ENCODE data around the gene CETP.
A peak's percentile ranks its signal among the peaks of the same experiment; 100 is the strongest.
"Not testable (repeated sequence)": the region's sequence is repeated elsewhere in the genome, so short reads cannot be mapped to it uniquely, and the experiment has no call there.

Gene CETP

GRCh38 chr16:56931271-56931891, 30.4 kb upstream of the CETP start:
- peak overlapping the region; percentile 90 for H3K9ac ChIP-seq (ENCODE audit: low read depth, low read length)
- H3K9me3 ChIP-seq (ENCODE audit: control insufficient read depth, insufficient read depth, low read length), result no peaks in the 10 kb centered on the region
- peaks cover 7% of the 10 kb centered on the region for H3K36me3 ChIP-seq (ENCODE audit: insufficient read depth, low read length)
- H3K4me1 ChIP-seq (ENCODE audit: insufficient read depth, low read length), result peaks cover 6% of the 10 kb centered on the region; the same call in 1 of the 2 replicates

- Histone ChIP-seq H3K9me3 (ENCODE audit: control insufficient read depth, insufficient read depth, low read length) (no peaks in the 10 kb centered on the region), H3K9ac (ENCODE audit: low read depth, low read length) (peak within 1 kb of the TSS; percentile 90), H3K4me1 (ENCODE audit: insufficient read depth, low read length) (peaks cover 6% of the 10 kb centered on the region; the same call in 1 of the 2 replicates), H3K36me3 (ENCODE audit: insufficient read depth, low read length) (peaks cover 9% of the 10 kb centered on the region)
These were observed 29.6 kb upstream of the CETP start, which contains the start of gene HERPUD1 for GRCh38 chr16:56931892-56932720. TSS of gene HERPUD1 (plus strand) at chr16:56932142. CDS start at chr16:56932245, 103 bp downstream.

- Histone ChIP-seq H3K4me1 (ENCODE audit: insufficient read depth, low read length) (peaks cover 6% of the 10 kb centered on the region; the same call in 1 of the 2 replicates), H3K36me3 (ENCODE audit: insufficient read depth, low read length) (peaks cover 10% of the 10 kb centered on the region), H3K9me3 (ENCODE audit: control insufficient read depth, insufficient read depth, low read length) (no peaks in the 10 kb centered on the region), H3K9ac (ENCODE audit: low read depth, low read length) (peak overlapping the region; percentile 90)
These were observed 28.8 kb upstream of the CETP start for GRCh38 chr16:56932721-56933619.

DNA sequence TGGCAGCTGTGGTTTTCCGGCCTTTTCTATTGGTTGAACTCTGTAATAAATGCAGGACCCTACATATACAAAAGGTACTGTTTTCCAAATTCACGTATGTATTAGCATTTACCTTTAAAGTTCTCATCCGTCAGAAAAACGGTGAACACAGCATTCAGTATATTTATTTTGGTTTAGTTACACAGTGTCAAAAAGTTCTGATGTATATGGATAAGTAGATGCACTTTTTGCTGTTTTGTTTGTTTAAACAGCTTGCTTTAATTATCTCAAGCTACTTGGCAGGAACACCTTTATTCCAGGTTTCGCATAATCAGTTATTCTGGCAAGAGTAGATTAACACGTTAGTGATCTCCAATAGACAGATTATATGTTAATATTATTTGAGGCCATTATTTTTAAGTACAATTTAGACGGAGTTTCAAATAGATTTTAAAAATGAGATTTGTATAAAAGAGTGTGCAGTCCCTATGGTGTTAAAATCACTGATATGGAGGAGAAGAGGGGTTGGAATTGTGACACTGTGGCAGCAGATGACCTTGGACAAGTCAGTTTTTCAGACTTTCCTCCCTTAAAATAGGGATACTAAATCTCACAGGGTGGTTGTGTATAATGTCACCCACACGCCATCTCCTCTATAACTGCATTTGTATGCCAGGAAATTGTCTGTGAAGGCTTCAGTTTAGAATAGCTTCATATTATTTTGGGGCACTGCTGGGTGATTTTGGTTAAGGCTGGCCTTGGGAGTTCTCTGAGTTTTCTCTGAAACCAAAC, 27.7 kb upstream of the CETP start:
- Histone ChIP-seq H3K4me1 (ENCODE audit: insufficient read depth, low read length) (peaks cover 6% of the 10 kb centered on the region; the same call in 1 of the 2 replicates), H3K36me3 (ENCODE audit: insufficient read depth, low read length) (peaks cover 16% of the 10 kb centered on the region), H3K9me3 (ENCODE audit: control insufficient read depth, insufficient read depth, low read length) (no peaks in the 10 kb centered on the region), H3K9ac (ENCODE audit: low read depth, low read length) (peak overlapping the region; percentile 90; the same call in 1 of the 2 replicates)

- H3K9ac ChIP-seq (ENCODE audit: low read depth, low read length); H3K9me3 ChIP-seq (ENCODE audit: control insufficient read depth, insufficient read depth, low read length); H3K4me1 ChIP-seq (ENCODE audit: insufficient read depth, low read length): not testable (repeated sequence)
- peaks cover 23% of the 10 kb centered on the region for H3K36me3 ChIP-seq (ENCODE audit: insufficient read depth, low read length)
These were observed 27.1 kb upstream of the CETP start for GRCh38 chr16:56934599-56935145.

DNA sequence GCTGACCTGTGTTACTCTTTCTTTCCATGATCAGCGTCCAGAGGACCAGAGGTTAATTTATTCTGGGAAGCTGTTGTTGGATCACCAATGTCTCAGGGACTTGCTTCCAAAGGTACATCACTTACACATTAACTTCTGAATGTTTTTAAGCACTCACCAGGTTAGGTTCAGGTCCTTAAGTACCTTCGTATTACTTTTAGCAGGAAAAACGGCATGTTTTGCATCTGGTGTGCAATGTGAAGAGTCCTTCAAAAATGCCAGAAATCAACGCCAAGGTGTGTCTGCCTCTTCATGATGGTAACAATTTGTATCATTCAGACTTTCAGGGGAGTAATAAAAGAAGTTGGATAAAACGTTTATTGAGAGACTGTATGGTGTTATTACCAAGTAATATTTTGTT, 26.5 kb upstream of the CETP start:
- Histone ChIP-seq H3K36me3 (ENCODE audit: insufficient read depth, low read length) (peaks cover 28% of the 10 kb centered on the region), H3K9ac (ENCODE audit: low read depth, low read length) (no peak overlapping the region), H3K4me1 (ENCODE audit: insufficient read depth, low read length) (peaks cover 6% of the 10 kb centered on the region; the same call in 1 of the 2 replicates), H3K9me3 (ENCODE audit: control insufficient read depth, insufficient read depth, low read length) (no peaks in the 10 kb centered on the region)

DNA sequence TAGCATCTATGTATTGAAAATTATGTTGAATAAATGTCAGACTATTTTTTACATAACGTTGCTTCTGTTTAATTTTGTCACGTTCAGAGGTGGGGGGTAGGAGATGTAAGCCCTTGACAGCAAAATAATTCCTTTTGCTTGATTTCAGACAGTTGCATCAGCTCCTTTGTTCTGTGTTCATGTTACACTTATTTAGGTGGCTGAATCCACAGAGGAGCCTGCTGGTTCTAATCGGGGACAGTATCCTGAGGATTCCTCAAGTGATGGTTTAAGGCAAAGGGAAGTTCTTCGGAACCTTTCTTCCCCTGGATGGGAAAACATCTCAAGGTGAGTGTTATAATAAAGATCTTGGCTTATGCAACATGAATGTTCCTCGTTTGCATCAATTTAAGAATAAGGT, 25.3 kb upstream of the CETP start:
- H3K9me3 ChIP-seq (ENCODE audit: control insufficient read depth, insufficient read depth, low read length), result no peaks in the 10 kb centered on the region
- H3K4me1 ChIP-seq (ENCODE audit: insufficient read depth, low read length), result no peaks in the 10 kb centered on the region
- peaks cover 38% of the 10 kb centered on the region for H3K36me3 ChIP-seq (ENCODE audit: insufficient read depth, low read length)
- no peak overlapping the region for H3K9ac ChIP-seq (ENCODE audit: low read depth, low read length)

DNA sequence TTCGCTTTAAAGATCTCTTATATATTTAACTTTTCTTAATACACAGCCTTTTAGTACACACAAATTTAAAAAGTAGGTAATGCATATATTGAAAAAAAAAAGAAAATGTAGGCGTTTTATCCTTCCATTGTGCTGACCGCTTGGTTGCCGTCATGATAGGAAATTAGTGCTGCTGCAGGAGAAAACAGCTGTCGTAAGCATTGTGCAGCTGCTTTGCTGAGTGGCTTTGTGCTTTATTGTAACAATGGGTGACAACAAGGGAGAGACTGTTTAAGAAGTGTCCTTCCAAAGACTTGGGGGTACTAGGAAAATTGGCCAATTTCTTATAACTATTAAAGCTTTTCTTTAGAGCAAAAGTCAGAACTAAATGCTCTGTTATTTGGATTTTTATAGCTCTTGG, 24.8 kb upstream of the CETP start:
- H3K4me1 ChIP-seq (ENCODE audit: insufficient read depth, low read length), result no peaks in the 10 kb centered on the region
- H3K36me3 ChIP-seq (ENCODE audit: insufficient read depth, low read length), result peaks cover 42% of the 10 kb centered on the region
- H3K9ac ChIP-seq (ENCODE audit: low read depth, low read length), result no peak overlapping the region
- no peaks in the 10 kb centered on the region for H3K9me3 ChIP-seq (ENCODE audit: control insufficient read depth, insufficient read depth, low read length)

- no peaks in the 10 kb centered on the region for H3K4me1 ChIP-seq (ENCODE audit: insufficient read depth, low read length)
- H3K9ac ChIP-seq (ENCODE audit: low read depth, low read length), result no peak overlapping the region
- H3K9me3 ChIP-seq (ENCODE audit: control insufficient read depth, insufficient read depth, low read length), result no peaks in the 10 kb centered on the region
- H3K36me3 ChIP-seq (ENCODE audit: insufficient read depth, low read length), result peaks cover 55% of the 10 kb centered on the region
These were observed 22.9 kb upstream of the CETP start for GRCh38 chr16:56938664-56939513.

DNA sequence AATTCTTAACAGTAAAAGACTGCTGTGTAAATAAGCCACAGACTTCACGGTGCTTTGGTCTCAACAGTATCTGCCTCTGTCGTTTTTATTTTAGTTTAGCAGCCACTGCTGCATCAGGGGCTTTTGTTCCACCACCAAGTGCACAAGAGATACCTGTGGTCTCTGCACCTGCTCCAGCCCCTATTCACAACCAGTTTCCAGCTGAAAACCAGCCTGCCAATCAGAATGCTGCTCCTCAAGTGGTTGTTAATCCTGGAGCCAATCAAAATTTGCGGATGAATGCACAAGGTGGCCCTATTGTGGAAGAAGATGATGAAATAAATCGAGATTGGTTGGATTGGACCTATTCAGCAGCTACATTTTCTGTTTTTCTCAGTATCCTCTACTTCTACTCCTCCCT, 21.9 kb upstream of the CETP start:
- Histone ChIP-seq H3K4me1 (ENCODE audit: insufficient read depth, low read length) (no peaks in the 10 kb centered on the region), H3K36me3 (ENCODE audit: insufficient read depth, low read length) (peaks cover 60% of the 10 kb centered on the region), H3K9ac (ENCODE audit: low read depth, low read length) (no peak overlapping the region), H3K9me3 (ENCODE audit: control insufficient read depth, insufficient read depth, low read length) (no peaks in the 10 kb centered on the region)

DNA sequence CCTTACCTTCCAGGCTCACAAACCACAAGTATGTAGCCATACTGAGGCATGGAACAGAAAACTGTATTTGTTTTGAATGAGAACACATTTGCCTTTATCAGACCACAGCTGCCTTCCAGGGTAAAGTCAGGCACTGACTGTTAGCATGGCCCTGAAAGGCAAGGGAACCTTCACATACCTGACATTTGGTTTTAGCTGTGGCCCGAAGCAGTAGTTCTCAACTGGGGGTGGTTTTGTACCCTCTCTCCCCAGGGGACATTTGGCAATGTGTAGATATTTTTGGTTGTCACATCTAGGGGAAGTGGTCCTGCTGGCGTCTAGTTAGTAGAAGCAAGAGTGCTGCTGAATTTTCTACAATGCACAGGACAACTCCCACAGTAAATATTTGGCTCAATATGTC, 20.7 kb upstream of the CETP start:
- no peak overlapping the region for H3K9ac ChIP-seq (ENCODE audit: low read depth, low read length)
- no peaks in the 10 kb centered on the region for H3K4me1 ChIP-seq (ENCODE audit: insufficient read depth, low read length)
- H3K36me3 ChIP-seq (ENCODE audit: insufficient read depth, low read length), result peaks cover 60% of the 10 kb centered on the region

DNA sequence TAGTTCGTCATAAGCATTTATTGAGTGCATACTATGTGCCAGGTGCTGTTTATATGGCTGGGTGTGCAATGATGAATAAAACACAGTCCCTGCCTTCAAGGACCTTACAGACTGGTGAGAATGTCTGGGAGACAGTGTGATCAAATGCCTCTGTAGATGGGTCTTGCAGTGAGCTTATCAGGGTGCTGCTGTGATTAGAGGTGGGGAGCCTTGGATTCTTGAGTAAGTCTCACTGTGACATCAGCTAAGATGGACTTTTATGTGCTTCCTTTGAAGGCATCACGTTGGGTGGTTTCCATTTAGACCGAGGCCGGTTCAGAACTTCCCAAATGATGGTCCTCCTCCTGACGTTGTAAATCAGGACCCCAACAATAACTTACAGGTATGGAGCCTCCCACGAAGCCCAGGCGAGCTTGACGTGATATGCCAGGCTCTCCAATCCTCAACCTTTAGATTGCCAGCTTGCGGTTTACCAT, 19.9 kb upstream of the CETP start:
- H3K36me3 ChIP-seq (ENCODE audit: insufficient read depth, low read length), result peaks cover 59% of the 10 kb centered on the region
- no peak overlapping the region for H3K9ac ChIP-seq (ENCODE audit: low read depth, low read length)
- H3K9me3 ChIP-seq (ENCODE audit: control insufficient read depth, insufficient read depth, low read length), result no peaks in the 10 kb centered on the region
- no peaks in the 10 kb centered on the region for H3K4me1 ChIP-seq (ENCODE audit: insufficient read depth, low read length)

More for the DNA sequence above, 20.7 kb upstream of the CETP start:
- no peaks in the 10 kb centered on the region for H3K9me3 ChIP-seq (ENCODE audit: control insufficient read depth, insufficient read depth, low read length)
